ENCODE results near the gene SUPV3L1.

- TF ChIP-seq CTCF (IDR thresholded peaks at IDR 0.05): no peak
- no peak for TF ChIP-seq POLR2A (IDR thresholded peaks at IDR 0.05)
These were observed 33.7 kb downstream of the SUPV3L1 start for GRCh38 chr10:69213591-69214311.

Measured in breast epithelium (tissue), 3 donors.